Activated CD8-positive, alpha-beta T cell treated with anti-CD3 and anti-CD28 coated beads, Interleukin-2, amount 10 ng/mL, durations not matched to agents 7 days and 5 days (primary cell): ENCODE data around the gene TRIM8. TPM values are rescaled to one million over a fixed set of nuclear protein-coding genes. Genes with fewer than 3 reads are reported as not detected.
A peak's percentile ranks its signal among the peaks of the same experiment; 100 is the strongest.

Experiments used
- ATAC-seq: fragments of 150-1000 bp; cut with Tn5 transposase; one replicate; pipeline ENCODE4 v1.10.0; 2021; ENCODE audit warnings: moderate library complexity
- CTCF ChIA-PET: fragments of 350-600 bp; sonication (Branson Sonifier 250); formaldehyde crosslinking; loops from one replicate; lab custom pipeline; 2021; ENCODE audit warnings: antibody characterized with exemption; lab: Charles Lee
- POLR2A ChIA-PET: fragments of 350-600 bp; sonication (Branson Sonifier 250); formaldehyde crosslinking; loops from one replicate; lab custom pipeline; 2021; ENCODE audit warnings: antibody characterized with exemption; lab: Charles Lee
- DNase-seq: peaks from one replicate; pipeline ENCODE4 v3.0.0-alpha.2; 2020
- H3K27ac Mint-ChIP-seq: one replicate; pipeline ENCODE4 v1.8.0; 2021; ENCODE audit warnings: mild to moderate bottlenecking, mixed read lengths
- H3K27me3 Mint-ChIP-seq: one replicate; pipeline ENCODE4 v1.8.0; 2021; ENCODE audit warnings: low read depth, mixed read lengths
- H3K36me3 Mint-ChIP-seq: one replicate; pipeline ENCODE4 v1.8.0; 2021; ENCODE audit warnings: low read depth, mixed read lengths
- H3K4me1 Mint-ChIP-seq: one replicate; pipeline ENCODE4 v1.8.0; 2021; ENCODE audit warnings: low read depth, mixed read lengths
- H3K4me3 Mint-ChIP-seq: one replicate; pipeline ENCODE4 v1.8.0; 2021; ENCODE audit warnings: mild to moderate bottlenecking, mixed read lengths
- H3K9me3 Mint-ChIP-seq: one replicate; pipeline ENCODE4 v1.8.0; 2022; ENCODE audit warnings: mixed read lengths; ENCODE audit not compliant: insufficient read depth
- total RNA-seq, 2 experiments: library from RNA; stranded (reverse); gene quantifications; one replicate each; pipeline ENCODE4 v1.2.3, GENCODE V29; 2021

The TRIM8 gene
- total RNA-seq, 2 experiments from 2014 or later, result 45.0 to 47.1 TPM

- Mint-ChIP-seq H3K4me1 (peaks cover 57% of the 10 kb centered on the region), H3K9me3 (no peaks in the 10 kb centered on the region), H3K36me3 (no peaks in the 10 kb centered on the region), H3K27ac (peak overlapping the region; percentile 84), H3K27me3 (peaks cover 6% of the 10 kb centered on the region), H3K4me3 (no peak overlapping the region)
- ATAC-seq (no peak), DNase-seq (no peak)
- POLR2A ChIA-PET, result no interaction called here
- CTCF ChIA-PET, result interaction anchor here (1.0 to 2.1 kb wide), 6 partner anchors 10 to 403 kb away, joined by 3 to 9 read pairs (median 4); partner anchors contain the start of gene TRIM8
Measured at GRCh38 chr10:102634686-102635085, 9.6 kb upstream of the TRIM8 start.

- Mint-ChIP-seq H3K4me3 (peak overlapping the region; percentile 13), H3K9me3 (no peaks in the 10 kb centered on the region), H3K4me1 (peaks cover 57% of the 10 kb centered on the region), H3K27ac (peak overlapping the region; percentile 84), H3K27me3 (peaks cover 7% of the 10 kb centered on the region), H3K36me3 (no peaks in the 10 kb centered on the region)
- ChIA-PET POLR2A (interaction anchor here (0.5 to 0.8 kb wide), 2 partner anchors 10 to 24 kb away, joined by 3 read pairs; no protein-coding TSS in a partner anchor), CTCF (interaction anchor here (0.7 to 2.1 kb wide), 8 partner anchors 9 to 404 kb away, joined by 3 to 9 read pairs (median 4); partner anchors contain the start of gene TRIM8)
- peak; percentile 56 for DNase-seq
- ATAC-seq, result peak; percentile 77
Measured at GRCh38 chr10:102635377-102635776, 8.9 kb upstream of the TRIM8 start.

DNA sequence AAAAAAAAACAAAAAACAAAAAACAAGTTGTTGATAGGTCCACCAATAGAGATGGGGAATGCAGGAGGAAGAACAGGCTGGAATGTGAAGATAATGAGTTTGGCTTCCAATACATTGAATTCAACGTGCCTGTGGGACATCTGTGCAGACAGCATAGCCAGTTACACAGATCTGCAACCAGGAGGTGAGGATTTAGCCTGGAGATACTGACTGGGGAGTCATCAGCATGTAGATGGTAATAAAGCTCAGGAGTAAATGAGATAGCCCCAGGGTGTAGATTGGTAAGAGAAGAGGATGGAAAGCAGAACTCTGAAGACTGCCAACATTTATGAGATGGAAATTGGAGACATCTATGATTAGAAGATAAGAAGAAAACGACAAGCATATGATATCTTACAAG is 4.7 kb upstream of the TRIM8 start:
- CTCF ChIA-PET, result interaction anchor here (1.0 kb wide), 1 partner anchor 30 kb away, joined by 3 read pairs; no protein-coding TSS in a partner anchor
- H3K27ac Mint-ChIP-seq, result no peak overlapping the region
- no peak overlapping the region for H3K4me3 Mint-ChIP-seq
- no peak for DNase-seq
- peaks cover 7% of the 10 kb centered on the region for H3K27me3 Mint-ChIP-seq
- no peak for ATAC-seq
- POLR2A ChIA-PET, result interaction anchor here (0.6 to 0.8 kb wide), 2 partner anchors 28 to 968 kb away, joined by 3 read pairs; no protein-coding TSS in a partner anchor
- H3K9me3 Mint-ChIP-seq, result no peaks in the 10 kb centered on the region
- peaks cover 30% of the 10 kb centered on the region for H3K4me1 Mint-ChIP-seq
- no peaks in the 10 kb centered on the region for H3K36me3 Mint-ChIP-seq

GRCh38 chr10:102641402-102641801 is 2.9 kb upstream of the TRIM8 start:
- CTCF ChIA-PET, result interaction anchor here (0.8 to 1.8 kb wide), 7 partner anchors 9 to 58 kb away, joined by 3 to 6 read pairs (median 3); no protein-coding TSS in a partner anchor
- H3K27me3 Mint-ChIP-seq, result peaks cover 7% of the 10 kb centered on the region
- no peaks in the 10 kb centered on the region for H3K9me3 Mint-ChIP-seq
- peak overlapping the region; percentile 89 for H3K4me3 Mint-ChIP-seq
- POLR2A ChIA-PET, result interaction anchor here (0.6 to 1.3 kb wide), 6 partner anchors 18 to 247 kb away, joined by 3 to 5 read pairs (median 3); partner anchors contain the start of genes ARL3 and SFXN2
- H3K4me1 Mint-ChIP-seq, result peaks cover 16% of the 10 kb centered on the region
- peaks cover 12% of the 10 kb centered on the region for H3K36me3 Mint-ChIP-seq
- no peak for DNase-seq
- ATAC-seq, result no peak
- peak overlapping the region; percentile 89 for H3K27ac Mint-ChIP-seq

DNA sequence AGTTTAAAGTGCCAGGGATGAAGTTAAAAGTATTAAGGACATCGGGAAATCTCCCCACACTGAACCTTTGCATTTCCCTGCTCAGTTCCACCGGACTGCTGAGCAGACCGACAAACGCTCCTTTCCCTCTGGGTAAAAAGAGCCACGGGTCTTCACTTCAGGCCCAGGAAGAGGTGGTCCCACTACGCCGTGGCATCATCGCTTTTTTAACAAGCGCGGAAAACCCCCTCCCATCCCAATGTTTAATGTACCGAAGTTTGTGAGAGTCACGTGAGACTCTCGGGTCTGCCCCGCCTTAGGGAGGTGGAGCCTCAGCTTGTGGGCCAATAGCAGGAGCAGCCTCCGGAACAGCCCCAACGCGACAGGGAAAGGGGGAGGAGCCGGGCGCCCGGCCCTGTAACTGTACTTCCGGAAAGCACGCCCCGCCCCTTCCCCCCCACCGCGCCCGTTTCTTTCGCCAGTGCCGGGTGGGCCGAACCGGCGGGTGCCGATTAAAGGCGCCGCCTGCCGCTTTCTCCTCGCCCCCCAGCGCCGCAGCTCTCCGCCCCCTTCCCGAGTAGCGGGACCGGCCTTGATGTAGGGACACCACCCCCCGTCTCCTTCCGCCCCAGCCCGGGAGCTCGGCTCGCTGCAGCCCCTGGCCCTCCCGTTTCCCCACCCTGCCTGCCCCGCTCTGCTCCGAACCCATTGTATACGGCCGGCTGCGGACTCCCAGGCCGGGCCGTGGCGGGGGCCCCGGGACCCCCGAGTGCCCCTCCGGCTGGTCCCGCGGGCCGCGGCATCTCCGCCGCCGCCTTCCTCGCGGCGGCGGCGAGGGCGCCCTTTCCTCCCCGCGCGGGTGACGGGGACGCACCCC is 2.2 kb upstream of the TRIM8 start:
- H3K4me1 Mint-ChIP-seq, result peaks cover 18% of the 10 kb centered on the region
- H3K9me3 Mint-ChIP-seq, result no peaks in the 10 kb centered on the region
- peaks cover 17% of the 10 kb centered on the region for H3K36me3 Mint-ChIP-seq
- H3K27ac Mint-ChIP-seq, result peak overlapping the region; percentile 89
- ATAC-seq (peak; percentile 70), DNase-seq (peak; percentile 99)
- peaks cover 7% of the 10 kb centered on the region for H3K27me3 Mint-ChIP-seq
- ChIA-PET CTCF (interaction anchor here (0.8 to 1.8 kb wide), 8 partner anchors 9 to 58 kb away, joined by 3 to 7 read pairs (median 4); no protein-coding TSS in a partner anchor), POLR2A (interaction anchor here (0.6 to 1.3 kb wide), 10 partner anchors 10 to 247 kb away, joined by 3 to 7 read pairs (median 3); partner anchors contain the start of genes ARL3, SFXN2 and SUFU)
- H3K4me3 Mint-ChIP-seq, result peak overlapping the region; percentile 89

DNA sequence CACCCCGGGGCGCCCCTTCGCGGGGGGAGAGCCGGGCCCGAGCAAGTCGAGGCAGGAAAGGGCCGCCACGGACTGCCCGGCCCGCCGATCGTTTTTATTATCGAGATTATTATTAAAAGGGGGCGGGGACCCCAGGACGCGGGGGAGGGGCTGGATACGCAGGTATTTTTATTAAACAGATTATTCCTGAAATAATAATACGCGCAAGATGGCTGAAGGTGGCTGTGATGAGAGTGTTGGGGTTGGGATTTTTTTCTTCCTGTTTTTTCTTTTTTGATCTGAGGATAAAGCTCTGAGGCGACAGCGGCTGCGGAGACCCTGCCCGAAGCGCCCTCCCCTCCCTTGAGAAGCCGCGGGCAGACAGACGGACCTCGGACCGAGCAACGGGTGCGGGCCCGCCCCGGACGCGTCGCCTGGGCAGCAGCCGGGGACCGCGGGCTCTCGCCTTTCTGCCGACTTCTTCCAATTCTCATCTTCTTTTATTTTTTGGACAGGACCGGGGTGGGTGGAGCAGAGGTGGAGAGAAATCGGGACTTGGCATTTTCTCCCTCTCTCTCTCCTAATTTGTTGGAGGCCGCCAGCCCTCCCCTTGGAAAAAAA is 1.4 kb upstream of the TRIM8 start:
- POLR2A ChIA-PET, result interaction anchor here (0.9 to 1.3 kb wide), 6 partner anchors 10 to 138 kb away, joined by 3 to 7 read pairs (median 4); partner anchors contain the start of genes ARL3, SFXN2 and SUFU
- Mint-ChIP-seq H3K4me1 (peaks cover 25% of the 10 kb centered on the region), H3K9me3 (no peaks in the 10 kb centered on the region), H3K27ac (peak overlapping the region; percentile 91), H3K4me3 (peak overlapping the region; percentile 86), H3K27me3 (peaks cover 7% of the 10 kb centered on the region), H3K36me3 (peaks cover 17% of the 10 kb centered on the region)
- DNase-seq (peak; percentile 55), ATAC-seq (no peak)
- CTCF ChIA-PET, result interaction anchor here (1.3 to 1.7 kb wide), 3 partner anchors 27 to 59 kb away, joined by 3 to 7 read pairs (median 6); no protein-coding TSS in a partner anchor

- peaks cover 7% of the 10 kb centered on the region for H3K27me3 Mint-ChIP-seq
- CTCF ChIA-PET, result interaction anchor here (1.1 to 4.6 kb wide), 9 partner anchors 10 to 139 kb away, joined by 3 to 51 read pairs (median 7); partner anchors contain the start of genes ARL3, SFXN2, SUFU and WBP1L
Measured at GRCh38 chr10:102643336-102644065, 778 bp upstream of the TRIM8 start.

DNA sequence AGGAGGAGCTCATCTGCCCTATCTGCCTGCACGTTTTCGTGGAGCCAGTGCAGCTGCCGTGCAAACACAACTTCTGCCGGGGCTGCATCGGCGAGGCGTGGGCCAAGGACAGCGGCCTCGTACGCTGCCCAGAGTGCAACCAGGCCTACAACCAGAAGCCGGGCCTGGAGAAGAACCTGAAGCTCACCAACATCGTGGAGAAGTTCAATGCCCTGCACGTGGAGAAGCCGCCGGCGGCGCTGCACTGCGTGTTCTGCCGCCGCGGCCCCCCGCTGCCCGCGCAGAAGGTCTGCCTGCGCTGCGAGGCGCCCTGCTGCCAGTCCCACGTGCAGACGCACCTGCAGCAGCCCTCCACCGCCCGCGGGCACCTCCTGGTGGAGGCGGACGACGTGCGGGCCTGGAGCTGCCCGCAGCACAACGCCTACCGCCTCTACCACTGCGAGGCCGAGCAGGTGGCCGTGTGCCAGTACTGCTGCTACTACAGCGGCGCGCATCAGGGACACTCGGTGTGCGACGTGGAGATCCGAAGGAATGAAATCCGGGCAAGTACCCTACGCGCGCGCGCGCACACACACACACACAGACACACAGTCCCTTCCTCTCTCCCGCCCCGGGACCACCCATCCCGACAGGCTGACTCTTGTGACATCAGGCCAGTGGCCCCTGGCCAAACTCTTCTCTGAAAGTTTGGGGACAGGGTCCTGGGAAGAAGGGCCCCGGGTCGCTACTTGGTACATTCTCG is 538 bp downstream of the TRIM8 start:
- CTCF ChIA-PET, result interaction anchor here (1.1 to 4.6 kb wide), 15 partner anchors 9 to 166 kb away, joined by 3 to 51 read pairs (median 4); partner anchors contain the start of genes ARL3, SFXN2, SUFU and WBP1L
- Mint-ChIP-seq H3K27ac (peak overlapping the region; percentile 94), H3K36me3 (peaks cover 25% of the 10 kb centered on the region), H3K4me3 (peak overlapping the region; percentile 99), H3K4me1 (peaks cover 45% of the 10 kb centered on the region), H3K27me3 (no peaks in the 10 kb centered on the region), H3K9me3 (no peaks in the 10 kb centered on the region)
- POLR2A ChIA-PET, result interaction anchor here (0.7 to 4.9 kb wide), 15 partner anchors 9 to 547 kb away, joined by 3 to 44 read pairs (median 4); partner anchors contain the start of genes ARL3, NFKB2 and SFXN2
- ATAC-seq (peak; percentile 38), DNase-seq (peak; percentile 83)

More at GRCh38 chr10:102643336-102644065, 778 bp upstream of the TRIM8 start:
- Mint-ChIP-seq H3K4me1 (peaks cover 32% of the 10 kb centered on the region), H3K27ac (peak overlapping the region; percentile 91), H3K36me3 (peaks cover 18% of the 10 kb centered on the region), H3K9me3 (no peaks in the 10 kb centered on the region), H3K4me3 (peak overlapping the region; percentile 86)
- POLR2A ChIA-PET, result interaction anchor here (1.1 to 3.7 kb wide), 5 partner anchors 12 to 548 kb away, joined by 3 to 44 read pairs (median 24); partner anchors contain the start of genes ARL3 and SFXN2
- peak; percentile 53 for DNase-seq
- peak; percentile 1 for ATAC-seq

- POLR2A ChIA-PET, result interaction anchor here (0.7 to 4.9 kb wide), 15 partner anchors 9 to 471 kb away, joined by 3 to 44 read pairs (median 4); partner anchors contain the start of genes ACTR1A, ARL3, NFKB2 and SFXN2
- Mint-ChIP-seq H3K4me3 (peak overlapping the region; percentile 99), H3K27me3 (no peaks in the 10 kb centered on the region), H3K4me1 (peaks cover 48% of the 10 kb centered on the region), H3K36me3 (peaks cover 25% of the 10 kb centered on the region), H3K27ac (peak overlapping the region; percentile 94), H3K9me3 (no peaks in the 10 kb centered on the region)
- DNase-seq (peak; percentile 55), ATAC-seq (no peak)
- CTCF ChIA-PET, result interaction anchor here (1.1 to 4.6 kb wide), 11 partner anchors 10 to 167 kb away, joined by 3 to 51 read pairs (median 6); partner anchors contain the start of genes ACTR1A, ARL3 and SFXN2
Measured at GRCh38 chr10:102645388-102645740, 1.1 kb downstream of the TRIM8 start.
